ENCODE measurements around the gene PDXDC1. TPM values are rescaled to one million over a fixed set of nuclear protein-coding genes. Genes with fewer than 3 reads are reported as not detected.

PDXDC1 gene
- total and polyA plus RNA-seq, 9 of the 15 experiments (the other 6 are each of a cell fraction or from before 2014, with no cell fraction given) = 5.1 to 95.4 (median 45.8) TPM

DNA sequence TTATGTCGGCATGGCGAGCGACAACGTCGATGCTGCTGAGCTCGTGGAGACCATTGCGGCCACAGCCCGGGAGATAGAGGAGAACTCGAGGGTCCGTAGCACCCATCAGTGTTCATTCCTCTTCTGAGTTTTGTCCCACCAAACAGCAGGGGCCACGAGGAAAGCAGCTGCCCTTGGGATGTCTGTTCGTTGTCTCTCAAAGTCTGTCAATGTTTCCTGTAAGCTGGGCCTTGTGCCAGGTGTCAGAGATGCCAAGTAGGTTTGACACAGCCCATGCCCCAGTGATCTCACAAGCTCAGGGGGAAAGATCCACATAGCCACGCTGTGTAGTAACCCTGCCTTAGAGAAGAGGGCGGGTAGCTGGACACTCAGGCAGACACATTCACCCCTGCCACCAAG, 58.5 kb downstream of the PDXDC1 start (continued):
- TF ChIP-seq, protein P1, sequence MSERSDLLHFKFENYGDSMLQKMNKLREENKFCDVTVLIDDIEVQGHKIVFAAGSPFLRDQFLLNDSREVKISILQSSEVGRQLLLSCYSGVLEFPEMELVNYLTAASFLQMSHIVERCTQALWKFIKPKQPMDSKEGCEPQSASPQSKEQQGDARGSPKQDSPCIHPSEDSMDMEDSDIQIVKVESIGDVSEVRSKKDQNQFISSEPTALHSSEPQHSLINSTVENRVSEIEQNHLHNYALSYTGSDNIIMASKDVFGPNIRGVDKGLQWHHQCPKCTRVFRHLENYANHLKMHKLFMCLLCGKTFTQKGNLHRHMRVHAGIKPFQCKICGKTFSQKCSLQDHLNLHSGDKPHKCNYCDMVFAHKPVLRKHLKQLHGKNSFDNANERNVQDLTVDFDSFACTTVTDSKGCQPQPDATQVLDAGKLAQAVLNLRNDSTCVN (CRISPR knock-in tag; IDR thresholded peaks at IDR 0.05) = no peak
- TF ChIP-seq, protein P2, sequence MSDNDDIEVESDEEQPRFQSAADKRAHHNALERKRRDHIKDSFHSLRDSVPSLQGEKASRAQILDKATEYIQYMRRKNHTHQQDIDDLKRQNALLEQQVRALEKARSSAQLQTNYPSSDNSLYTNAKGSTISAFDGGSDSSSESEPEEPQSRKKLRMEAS (CRISPR knock-in tag; IDR thresholded peaks at IDR 0.05) = no peak
- TF ChIP-seq GATAD2B (IDR thresholded peaks at IDR 0.05; ENCODE audit: borderline replicate concordance) (no peak), MEIS2 (IDR thresholded peaks at IDR 0.05; ENCODE audit: partially characterized antibody) (no peak), TBP (optimal IDR thresholded peaks at IDR 0.05; ENCODE audit: low read depth, low read length) (no peak)
- TF ChIP-seq, protein P3, sequence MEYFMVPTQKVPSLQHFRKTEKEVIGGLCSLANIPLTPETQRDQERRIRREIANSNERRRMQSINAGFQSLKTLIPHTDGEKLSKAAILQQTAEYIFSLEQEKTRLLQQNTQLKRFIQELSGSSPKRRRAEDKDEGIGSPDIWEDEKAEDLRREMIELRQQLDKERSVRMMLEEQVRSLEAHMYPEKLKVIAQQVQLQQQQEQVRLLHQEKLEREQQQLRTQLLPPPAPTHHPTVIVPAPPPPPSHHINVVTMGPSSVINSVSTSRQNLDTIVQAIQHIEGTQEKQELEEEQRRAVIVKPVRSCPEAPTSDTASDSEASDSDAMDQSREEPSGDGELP (CRISPR knock-in tag; IDR thresholded peaks at IDR 0.05; ENCODE audit: borderline replicate concordance) = no peak
- TF ChIP-seq, protein P4, sequence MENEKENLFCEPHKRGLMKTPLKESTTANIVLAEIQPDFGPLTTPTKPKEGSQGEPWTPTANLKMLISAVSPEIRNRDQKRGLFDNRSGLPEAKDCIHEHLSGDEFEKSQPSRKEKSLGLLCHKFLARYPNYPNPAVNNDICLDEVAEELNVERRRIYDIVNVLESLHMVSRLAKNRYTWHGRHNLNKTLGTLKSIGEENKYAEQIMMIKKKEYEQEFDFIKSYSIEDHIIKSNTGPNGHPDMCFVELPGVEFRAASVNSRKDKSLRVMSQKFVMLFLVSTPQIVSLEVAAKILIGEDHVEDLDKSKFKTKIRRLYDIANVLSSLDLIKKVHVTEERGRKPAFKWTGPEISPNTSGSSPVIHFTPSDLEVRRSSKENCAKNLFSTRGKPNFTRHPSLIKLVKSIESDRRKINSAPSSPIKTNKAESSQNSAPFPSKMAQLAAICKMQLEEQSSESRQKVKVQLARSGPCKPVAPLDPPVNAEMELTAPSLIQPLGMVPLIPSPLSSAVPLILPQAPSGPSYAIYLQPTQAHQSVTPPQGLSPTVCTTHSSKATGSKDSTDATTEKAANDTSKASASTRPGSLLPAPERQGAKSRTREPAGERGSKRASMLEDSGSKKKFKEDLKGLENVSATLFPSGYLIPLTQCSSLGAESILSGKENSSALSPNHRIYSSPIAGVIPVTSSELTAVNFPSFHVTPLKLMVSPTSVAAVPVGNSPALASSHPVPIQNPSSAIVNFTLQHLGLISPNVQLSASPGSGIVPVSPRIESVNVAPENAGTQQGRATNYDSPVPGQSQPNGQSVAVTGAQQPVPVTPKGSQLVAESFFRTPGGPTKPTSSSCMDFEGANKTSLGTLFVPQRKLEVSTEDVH (IDR thresholded peaks at IDR 0.05; ENCODE audit: low read depth, partially characterized antibody) = no peak

All from K562 (cell line).